Measurements from ENCODE around the gene APBA2. TPM values are rescaled to one million over a fixed set of nuclear protein-coding genes. Genes with fewer than 3 reads are reported as not detected.
"Not testable (repeated sequence)": the region's sequence is repeated elsewhere in the genome, so short reads cannot be mapped to it uniquely, and the experiment has no call there.

APBA2 gene
- total RNA-seq, 1 donor from 2014 or later = 19.6 TPM

DNA sequence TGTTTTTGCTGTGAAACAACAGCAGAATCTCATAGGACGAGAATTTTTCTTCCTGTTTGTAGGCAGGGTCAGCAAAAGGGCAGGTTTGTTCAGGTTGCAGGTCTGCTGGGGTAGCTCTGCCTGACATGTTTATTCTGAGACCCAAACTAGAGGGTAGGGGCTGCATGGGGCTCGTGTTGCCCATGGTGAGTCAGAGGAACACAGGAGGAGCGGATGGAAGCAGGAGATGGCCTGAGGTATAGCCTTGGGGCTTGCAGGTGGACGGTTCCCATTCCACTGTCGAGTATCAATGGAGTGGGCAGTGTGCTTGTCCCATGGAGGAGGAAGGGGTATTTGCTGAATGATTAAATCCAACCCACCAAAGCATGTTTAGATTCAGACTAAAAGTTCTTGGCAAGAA lies 138.9 kb downstream of the APBA2 start:
- Histone ChIP-seq H3K9me3 (no peaks in the 10 kb centered on the region), H3K4me3 (no peak overlapping the region), H3K27ac (no peak overlapping the region), H3K36me3 (no peaks in the 10 kb centered on the region), H3K27me3 (no peaks in the 10 kb centered on the region), H3K4me1 (no peaks in the 10 kb centered on the region)
- intact Hi-C loops (cut with DNase I) = no loop called here
- peak in 1 of 2 donors; percentile 27 for DNase-seq (ENCODE audit: extremely low spot score in 2 of 2)
- TF ChIP-seq, protein P1, sequence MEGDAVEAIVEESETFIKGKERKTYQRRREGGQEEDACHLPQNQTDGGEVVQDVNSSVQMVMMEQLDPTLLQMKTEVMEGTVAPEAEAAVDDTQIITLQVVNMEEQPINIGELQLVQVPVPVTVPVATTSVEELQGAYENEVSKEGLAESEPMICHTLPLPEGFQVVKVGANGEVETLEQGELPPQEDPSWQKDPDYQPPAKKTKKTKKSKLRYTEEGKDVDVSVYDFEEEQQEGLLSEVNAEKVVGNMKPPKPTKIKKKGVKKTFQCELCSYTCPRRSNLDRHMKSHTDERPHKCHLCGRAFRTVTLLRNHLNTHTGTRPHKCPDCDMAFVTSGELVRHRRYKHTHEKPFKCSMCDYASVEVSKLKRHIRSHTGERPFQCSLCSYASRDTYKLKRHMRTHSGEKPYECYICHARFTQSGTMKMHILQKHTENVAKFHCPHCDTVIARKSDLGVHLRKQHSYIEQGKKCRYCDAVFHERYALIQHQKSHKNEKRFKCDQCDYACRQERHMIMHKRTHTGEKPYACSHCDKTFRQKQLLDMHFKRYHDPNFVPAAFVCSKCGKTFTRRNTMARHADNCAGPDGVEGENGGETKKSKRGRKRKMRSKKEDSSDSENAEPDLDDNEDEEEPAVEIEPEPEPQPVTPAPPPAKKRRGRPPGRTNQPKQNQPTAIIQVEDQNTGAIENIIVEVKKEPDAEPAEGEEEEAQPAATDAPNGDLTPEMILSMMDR (IDR thresholded peaks at IDR 0.05) = no peak
- TF ChIP-seq POLR2AphosphoS5 (IDR thresholded peaks at IDR 0.05; ENCODE audit: insufficient read depth in 1 of 2, low read depth in 1 of 2) (no peak), POLR2A (IDR thresholded peaks at IDR 0.05) (no peak)

GRCh38 chr15:29025411-29025810 lies 139.6 kb downstream of the APBA2 start:
- intact Hi-C loops (cut with DNase I) = not testable (repeated sequence)

GRCh38 chr15:29028158-29028557 lies 142.4 kb downstream of the APBA2 start:
- H3K36me3 ChIP-seq; H3K4me1 ChIP-seq; H3K27me3 ChIP-seq; H3K4me3 ChIP-seq; intact Hi-C loops (cut with DNase I); H3K27ac ChIP-seq; DNase-seq (ENCODE audit: extremely low spot score in 2 of 2); H3K9me3 ChIP-seq: not testable (repeated sequence)

More at GRCh38 chr15:29025411-29025810, 139.6 kb downstream of the APBA2 start:
- H3K9me3 ChIP-seq; H3K4me1 ChIP-seq; H3K27ac ChIP-seq; H3K27me3 ChIP-seq; H3K4me3 ChIP-seq; DNase-seq (ENCODE audit: extremely low spot score in 2 of 2); H3K36me3 ChIP-seq: not testable (repeated sequence)

GRCh38 chr15:29029651-29030195 lies 143.9 kb downstream of the APBA2 start:
- no peak overlapping the region for H3K4me3 ChIP-seq
- DNase-seq (ENCODE audit: extremely low spot score in 2 of 2) = no peak
- H3K36me3 ChIP-seq = no peaks in the 10 kb centered on the region
- TF ChIP-seq POLR2A (IDR thresholded peaks at IDR 0.05) (no peak), POLR2AphosphoS5 (IDR thresholded peaks at IDR 0.05; ENCODE audit: insufficient read depth in 1 of 2, low read depth in 1 of 2) (no peak)
- TF ChIP-seq, protein P1 (IDR thresholded peaks at IDR 0.05) = no peak
- no peaks in the 10 kb centered on the region for H3K4me1 ChIP-seq
- no peaks in the 10 kb centered on the region for H3K27me3 ChIP-seq
- intact Hi-C loops (cut with DNase I) = no loop called here
- no peaks in the 10 kb centered on the region for H3K9me3 ChIP-seq
- no peak overlapping the region for H3K27ac ChIP-seq

DNA sequence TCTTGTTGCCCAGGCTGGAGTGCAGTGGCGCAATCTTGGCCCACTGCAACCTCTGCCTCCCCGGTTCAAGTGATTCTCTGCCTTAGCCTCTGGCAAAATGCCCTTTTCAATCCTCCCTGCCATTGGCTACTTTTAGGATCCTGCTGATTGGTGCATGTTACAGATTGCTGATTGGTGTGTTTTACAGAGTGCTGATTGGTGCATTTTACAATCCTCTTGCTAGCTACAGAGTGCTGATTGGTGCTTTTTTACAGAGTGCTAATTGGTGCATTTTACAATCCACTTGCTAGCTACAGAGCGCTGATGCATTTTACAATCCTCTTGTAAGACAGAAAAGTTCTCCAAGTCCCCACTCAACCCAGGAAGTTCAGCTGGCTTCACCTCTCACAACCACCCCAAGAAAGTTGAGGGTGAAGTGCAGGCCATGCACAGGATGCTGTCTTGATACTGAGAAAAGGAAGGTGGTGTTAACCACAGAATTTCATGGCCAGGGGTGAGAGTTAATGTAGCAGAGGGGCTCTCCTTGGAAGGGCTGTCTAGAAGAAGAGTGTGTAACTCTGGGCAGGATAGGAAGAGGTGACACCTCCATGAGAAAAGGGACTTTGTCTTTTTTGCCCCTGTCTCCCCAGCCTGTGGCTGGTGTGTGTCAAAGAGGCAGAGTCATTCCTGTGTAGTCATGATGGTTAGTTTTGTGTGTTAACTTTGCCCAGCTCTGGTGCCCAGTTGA lies 145.9 kb downstream of the APBA2 start:
- Histone ChIP-seq H3K27ac (no peak overlapping the region), H3K4me1 (no peaks in the 10 kb centered on the region), H3K27me3 (no peaks in the 10 kb centered on the region), H3K4me3 (no peak overlapping the region), H3K9me3 (no peaks in the 10 kb centered on the region), H3K36me3 (no peaks in the 10 kb centered on the region)
- no peak for TF ChIP-seq POLR2A (IDR thresholded peaks at IDR 0.05)
- TF ChIP-seq POLR2AphosphoS5 (IDR thresholded peaks at IDR 0.05; ENCODE audit: insufficient read depth in 1 of 2, low read depth in 1 of 2) = no peak
- TF ChIP-seq, protein P1 (IDR thresholded peaks at IDR 0.05) = no peak
- DNase-seq (ENCODE audit: extremely low spot score in 2 of 2) = no peak
- intact Hi-C loops (cut with DNase I) = no loop called here

DNA sequence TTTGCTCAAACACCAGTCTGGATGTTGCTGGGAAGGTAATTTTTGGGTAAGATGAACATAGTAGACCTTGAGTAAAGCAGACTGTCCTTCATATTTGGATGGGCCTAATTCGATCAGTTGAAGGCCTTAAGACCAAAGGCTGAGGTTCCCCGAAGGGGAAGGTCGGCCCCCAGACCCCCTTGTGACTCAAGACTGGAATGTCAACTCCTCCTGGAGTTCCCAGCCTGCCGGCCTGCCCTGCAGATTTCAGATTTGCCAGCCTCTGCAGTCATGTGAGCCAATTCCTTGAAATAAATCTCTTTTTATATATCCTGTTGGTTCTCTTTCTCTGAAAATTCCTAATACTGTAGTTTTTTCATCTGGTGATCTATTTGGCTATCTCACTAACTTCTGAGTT lies 146.5 kb downstream of the APBA2 start:
- Histone ChIP-seq H3K4me3 (no peak overlapping the region), H3K4me1 (no peaks in the 10 kb centered on the region), H3K27ac (no peak overlapping the region), H3K9me3 (no peaks in the 10 kb centered on the region), H3K36me3 (no peaks in the 10 kb centered on the region), H3K27me3 (no peaks in the 10 kb centered on the region)
- no peak for DNase-seq (ENCODE audit: extremely low spot score in 2 of 2)
- TF ChIP-seq POLR2AphosphoS5 (IDR thresholded peaks at IDR 0.05; ENCODE audit: insufficient read depth in 1 of 2, low read depth in 1 of 2) (no peak), POLR2A (IDR thresholded peaks at IDR 0.05) (no peak)
- TF ChIP-seq, protein P1 (IDR thresholded peaks at IDR 0.05) = no peak
- intact Hi-C loops (cut with DNase I) = no loop called here
